ENCODE data around the gene PLEKHA7.

- TF ChIP-seq POLR2AphosphoS5 (IDR thresholded peaks at IDR 0.05; ENCODE audit: low read depth, low read length) (no peak), TAF1 (IDR thresholded peaks at IDR 0.05; ENCODE audit: low read depth, low read length) (no peak)
Observed at GRCh38 chr11:16958833-16959232, 55.4 kb downstream of the PLEKHA7 start.

Measured in GM12891 (cell line).